COLO668 (cell line): ENCODE measurements around the gene BPIFB2.

ENCODE experiments used
- DNase-seq: peaks from one replicate; lab custom pipeline; 2025; ENCODE audit not compliant: unreplicated experiment; lab: John Stamatoyannopoulos, UW

The BPIFB2 gene

DNA sequence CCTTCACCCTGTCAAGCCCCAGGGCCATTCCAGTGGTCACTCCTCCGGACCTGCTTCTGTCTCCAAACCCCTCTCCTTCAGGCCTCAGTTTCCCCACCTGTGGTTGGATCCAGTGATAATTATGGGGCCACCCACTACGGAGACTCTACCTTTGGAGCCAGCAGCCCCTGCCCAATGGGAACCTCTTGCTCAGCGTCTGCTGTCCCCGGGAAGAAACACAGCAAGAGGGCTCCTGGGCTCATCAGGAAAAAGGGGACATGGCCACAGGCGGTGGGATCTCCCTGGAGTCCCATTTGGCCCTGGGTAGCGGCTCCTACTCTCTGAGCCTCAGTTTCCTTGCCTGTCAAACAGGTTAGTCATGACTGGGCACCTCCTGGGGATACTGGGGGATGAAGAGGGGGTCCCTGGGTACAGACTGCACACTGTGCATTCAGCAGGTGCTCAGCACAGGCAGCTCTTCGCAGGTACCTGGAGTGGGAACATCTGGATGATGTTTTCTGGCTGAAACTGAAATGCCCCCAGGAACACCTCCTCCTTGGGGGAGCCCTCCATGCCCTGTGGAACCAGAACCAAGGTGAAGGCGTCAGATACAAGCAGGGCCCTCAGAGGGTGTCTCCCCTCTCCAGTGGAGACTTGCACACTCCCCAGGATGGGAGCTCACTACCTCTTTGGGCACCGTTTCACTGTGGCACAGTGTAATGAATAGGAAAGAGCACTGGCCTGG, 22.7 kb upstream of the BPIFB2 start:
- no peak for DNase-seq

DNA sequence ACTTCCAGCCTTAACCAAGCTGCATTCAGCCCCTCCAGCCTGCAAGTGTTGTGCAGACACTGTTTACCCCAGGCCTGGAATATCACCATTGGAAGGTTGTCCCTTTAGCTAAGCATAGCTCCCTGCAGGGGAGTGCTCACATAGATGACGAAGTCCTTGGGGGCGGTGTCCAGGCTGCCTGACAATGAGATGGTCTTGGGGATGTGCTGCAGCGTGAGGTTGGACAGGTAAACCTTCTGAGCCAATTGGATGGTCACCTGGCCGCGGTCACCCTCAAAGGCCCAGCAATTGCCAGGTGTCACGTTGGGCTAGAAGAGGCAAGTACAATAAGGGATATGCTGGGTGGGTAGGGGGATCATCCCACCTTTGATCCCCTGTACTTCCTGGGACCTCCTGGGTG, 21.9 kb upstream of the BPIFB2 start:
- DNase-seq = no peak

DNA sequence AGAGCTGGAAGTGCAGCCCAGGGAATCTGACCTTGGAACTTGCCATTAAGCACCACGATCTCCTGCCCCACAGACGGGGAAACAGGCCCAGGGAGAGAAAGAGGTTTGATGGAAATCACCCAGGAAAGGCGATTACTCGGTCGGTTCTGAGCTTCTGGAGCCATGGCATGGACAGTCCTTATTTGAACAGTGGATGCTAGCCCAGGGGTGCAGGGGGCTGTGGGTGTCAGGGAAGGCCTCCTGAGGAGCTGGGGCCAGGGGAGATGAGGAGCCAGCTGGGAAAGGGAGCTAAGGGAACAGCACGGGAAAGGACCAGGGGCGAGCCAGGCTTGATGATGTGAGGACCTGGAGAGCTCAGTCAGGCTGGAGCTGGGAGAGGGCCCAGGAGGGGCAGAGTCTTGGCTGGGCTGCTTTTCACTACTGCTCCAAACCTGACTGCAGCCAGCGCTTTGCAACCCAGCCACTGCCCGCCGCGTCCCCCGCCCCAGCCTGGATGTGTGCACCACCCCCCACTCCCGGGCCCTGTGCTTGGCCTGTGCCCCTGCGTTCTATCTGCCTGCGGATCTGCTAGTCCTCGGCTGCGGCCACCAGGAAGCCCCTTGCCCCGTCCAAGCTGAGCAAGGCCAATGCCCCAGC, 21.1 kb upstream of the BPIFB2 start:
- DNase-seq = no peak

DNA sequence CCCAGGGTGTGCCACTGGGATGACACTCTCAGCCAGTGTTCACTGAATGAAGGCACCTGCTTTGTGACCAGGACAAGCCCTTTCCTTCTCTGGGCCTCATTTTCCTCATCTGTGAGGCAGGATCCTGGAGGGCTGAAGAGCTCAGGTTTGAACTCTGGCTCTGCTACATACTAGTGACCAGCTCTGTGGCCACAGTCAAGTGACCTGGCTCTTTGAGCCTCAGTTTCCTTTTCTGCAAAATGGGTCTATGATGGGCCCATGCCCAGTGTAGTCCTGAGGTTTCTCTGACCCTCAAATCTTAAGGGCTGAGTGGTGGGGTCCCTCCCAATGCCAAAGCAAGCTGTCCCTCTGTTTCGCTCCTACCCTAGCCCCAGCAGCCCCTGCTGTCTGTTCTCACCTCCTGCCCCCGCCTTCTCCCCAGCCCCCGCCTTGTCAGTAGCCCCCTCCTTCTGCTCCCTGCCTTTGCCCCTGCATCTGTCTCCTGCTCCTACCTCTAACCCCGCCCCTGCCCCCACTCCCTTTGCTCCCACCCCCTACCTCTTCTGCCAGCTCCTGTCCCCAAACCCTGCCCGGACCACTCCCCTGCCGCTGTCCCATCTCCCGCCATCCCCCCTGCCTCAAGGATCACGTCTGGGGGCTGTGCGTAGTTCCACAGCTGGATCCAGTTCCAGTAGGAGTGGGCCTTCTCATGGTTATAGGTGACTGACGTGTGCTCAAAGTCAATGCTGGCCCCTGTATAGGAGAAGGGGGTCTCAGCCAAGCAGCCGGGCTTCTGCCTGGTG, 20.3 kb upstream of the BPIFB2 start:
- no peak for DNase-seq

DNA sequence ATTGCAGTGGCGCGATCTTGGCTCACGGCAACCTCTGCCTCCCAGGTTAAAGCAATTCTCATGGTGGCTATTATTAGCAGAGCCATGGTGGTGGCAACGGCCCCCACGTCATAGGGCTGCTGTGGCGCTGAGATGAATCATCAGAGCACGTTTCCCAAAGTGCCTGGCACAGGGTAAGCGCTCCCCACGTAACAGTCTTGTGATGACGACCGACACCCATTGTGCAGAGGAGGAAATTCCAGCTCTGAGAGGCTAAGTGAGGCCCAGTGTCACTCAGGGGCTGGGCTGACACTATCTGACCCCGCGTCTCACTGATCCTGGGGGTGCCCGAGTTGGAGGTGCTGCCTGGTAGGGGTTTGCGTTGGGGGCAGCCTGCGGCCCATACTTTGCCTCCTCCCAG, 19.5 kb upstream of the BPIFB2 start:
- DNase-seq = no peak

DNA sequence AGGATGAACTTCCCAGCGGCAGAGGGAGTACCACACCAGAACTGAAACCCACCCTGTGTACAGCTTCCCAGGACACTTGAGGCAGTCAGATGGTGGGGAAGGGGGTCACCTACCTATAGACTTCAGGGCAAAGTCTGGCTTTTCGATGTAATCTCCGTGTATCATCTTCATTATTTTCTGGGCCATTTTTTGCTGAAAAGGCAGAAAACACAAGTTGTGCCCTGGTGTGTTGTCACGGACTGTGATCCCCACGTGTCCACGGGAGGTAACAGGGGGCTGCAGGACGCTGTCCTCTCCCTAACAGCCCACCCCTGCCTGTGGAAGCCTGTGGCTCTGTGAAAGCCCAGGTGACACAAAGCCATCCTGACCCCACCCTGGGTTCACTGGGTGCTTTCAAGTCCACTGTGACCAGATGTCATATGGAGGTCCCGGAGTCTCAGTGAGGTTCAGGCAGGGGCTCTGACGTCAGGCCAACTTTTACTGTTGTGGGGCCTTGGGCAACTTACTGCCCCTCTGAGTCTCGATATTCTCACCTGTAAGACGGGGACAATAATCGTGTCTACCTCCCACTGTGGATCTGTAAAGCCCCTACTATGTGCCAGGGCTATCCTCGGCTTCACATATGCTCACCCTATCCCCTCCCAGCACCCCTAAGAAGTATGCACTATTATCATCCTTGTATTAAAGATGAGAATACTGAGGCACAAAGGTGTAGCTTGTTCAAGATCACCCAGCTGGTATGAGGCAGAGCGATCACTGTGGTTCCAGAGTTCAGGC, 17.8 kb upstream of the BPIFB2 start:
- DNase-seq = no peak

DNA sequence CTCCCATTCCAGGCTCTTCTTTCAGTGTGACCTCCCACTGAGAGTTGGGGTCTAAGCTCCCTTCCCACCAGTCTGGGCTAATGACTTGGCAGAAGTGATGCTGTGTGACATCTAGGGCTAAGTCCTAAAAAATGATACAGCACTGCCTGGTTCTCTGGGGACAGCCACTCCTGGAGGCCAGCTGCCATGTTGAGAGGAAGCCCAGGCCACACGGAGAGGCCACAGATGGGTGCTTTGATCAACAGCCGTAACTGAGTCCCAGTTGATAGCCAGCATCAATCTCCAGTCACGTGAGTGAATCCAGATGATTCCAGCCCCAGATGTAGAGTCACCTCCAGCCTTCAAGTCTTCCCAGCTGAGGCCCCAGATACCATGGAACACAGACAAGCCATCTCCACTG, 17.1 kb upstream of the BPIFB2 start:
- no peak for DNase-seq

DNA sequence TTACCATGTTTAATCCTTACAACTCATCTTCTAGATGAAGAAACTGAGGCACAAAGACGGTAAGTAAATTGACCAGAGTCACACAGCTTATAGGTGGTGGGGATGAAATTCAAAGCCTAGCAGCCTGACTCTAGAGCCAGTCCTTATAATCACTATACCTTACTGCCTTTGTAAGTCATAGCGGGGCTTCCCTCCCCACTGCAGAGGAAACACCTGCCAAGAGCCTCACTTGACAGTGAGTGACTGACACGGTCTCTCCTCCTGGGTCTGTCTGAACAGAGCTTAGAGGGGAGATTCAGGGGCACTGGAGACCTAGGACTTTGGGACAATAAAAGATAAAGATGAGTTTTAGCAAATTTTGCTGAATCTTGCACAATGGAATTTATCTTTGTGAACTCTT, 16.1 kb upstream of the BPIFB2 start:
- DNase-seq = no peak

DNA sequence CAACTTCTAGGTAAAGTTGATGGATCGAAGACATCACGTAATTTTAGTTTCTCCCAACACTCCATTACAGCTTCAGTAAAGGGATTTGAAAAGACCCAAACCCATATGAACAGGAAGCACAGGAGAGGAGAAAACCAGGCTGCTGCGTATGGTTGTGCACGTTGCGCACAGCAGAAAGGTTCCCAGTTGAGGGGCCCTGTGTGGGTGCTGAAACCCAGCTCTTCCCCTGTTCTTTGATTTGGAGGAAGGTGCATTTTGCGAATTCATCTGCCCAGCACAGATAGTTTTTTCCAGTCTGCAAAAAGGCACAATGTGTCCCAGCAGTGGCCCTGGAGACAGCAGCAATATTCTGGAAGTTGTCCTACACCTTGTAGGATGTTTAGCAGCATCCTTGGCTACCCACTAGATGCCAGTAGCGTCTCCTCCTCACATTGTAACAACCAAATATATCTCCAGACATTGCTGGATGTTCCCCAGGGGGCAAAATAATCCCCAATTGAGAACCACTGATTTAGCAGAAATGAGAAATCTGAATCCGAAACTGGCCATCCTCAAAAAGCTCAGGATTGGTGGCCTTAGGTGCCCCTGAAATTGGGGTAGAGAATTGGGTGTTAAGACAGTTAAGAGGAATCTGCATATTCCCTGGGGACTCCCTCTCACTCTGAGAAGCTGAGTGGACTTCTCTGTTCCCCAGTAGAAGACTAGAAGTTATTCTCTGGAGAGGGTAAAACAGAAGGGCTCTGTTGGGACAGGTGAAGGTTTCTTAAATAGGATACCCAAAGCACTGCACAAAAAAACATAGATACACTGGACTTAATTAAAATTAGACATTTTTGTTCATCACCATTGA, 15.5 kb upstream of the BPIFB2 start:
- DNase-seq = no peak

DNA sequence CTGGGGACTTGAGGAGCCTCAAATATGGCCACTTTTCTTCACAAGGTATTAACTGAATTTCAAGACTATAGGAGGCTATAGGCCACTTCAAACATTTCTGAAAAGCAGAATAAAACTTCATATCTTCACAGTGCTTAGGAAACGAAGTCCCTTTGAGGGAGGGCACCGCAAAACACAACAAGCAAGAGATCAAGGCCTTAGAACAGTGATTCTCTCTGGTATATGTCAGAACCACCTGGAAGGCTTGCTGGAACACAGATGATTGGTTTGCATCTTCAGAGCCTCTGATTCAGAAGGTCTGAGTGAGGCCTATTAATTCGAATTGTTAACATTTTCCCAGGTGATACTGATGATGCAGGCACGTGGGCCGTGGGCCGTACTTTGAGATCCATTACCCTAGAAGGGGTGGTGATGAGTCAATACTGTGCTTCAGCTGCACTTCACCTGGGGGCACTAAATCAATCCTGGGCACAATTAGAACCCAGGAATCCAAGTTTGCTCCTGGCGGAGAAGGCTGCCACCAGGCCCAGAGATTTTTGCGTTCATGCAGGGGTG, 13.9 kb upstream of the BPIFB2 start:
- no peak for DNase-seq

DNA sequence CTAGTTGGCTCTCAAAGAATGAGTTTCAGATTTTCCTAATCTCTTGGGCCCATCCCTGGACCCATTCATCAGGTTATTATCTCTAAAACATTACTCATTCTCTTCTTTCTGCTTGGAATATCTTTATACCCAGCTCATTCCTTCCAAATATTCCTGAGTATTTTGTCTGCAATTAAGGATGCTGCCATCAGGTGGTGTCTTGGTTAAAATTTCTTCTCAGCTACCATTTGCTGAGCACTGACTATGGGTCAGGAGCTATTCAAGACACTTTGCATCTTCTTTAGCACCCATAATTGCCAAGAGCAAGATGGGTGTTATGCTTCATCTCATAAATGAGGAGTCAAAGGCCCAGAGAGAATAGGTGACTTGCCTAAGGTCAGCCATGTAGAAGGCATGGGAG, 11.7 kb upstream of the BPIFB2 start:
- no peak for DNase-seq

DNA sequence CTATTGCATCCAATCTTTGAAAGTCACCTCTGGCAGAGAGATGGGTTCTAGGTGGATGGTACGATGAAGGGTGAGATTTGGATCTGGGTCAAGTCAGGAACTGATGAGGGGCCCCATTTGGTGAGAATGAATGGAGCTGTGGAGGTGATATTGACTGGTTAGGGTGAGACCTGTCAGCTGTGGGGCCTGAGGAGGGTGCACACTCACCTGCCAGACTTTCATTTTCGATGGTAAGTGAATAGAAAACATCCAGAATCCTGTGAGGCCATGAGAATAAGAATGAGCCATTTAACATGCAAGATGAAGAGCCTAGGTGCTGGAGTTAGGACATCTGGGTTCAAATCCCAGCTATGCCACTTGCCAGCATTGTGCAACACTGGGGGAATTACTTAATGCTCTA, 10.1 kb upstream of the BPIFB2 start:
- DNase-seq = no peak

DNA sequence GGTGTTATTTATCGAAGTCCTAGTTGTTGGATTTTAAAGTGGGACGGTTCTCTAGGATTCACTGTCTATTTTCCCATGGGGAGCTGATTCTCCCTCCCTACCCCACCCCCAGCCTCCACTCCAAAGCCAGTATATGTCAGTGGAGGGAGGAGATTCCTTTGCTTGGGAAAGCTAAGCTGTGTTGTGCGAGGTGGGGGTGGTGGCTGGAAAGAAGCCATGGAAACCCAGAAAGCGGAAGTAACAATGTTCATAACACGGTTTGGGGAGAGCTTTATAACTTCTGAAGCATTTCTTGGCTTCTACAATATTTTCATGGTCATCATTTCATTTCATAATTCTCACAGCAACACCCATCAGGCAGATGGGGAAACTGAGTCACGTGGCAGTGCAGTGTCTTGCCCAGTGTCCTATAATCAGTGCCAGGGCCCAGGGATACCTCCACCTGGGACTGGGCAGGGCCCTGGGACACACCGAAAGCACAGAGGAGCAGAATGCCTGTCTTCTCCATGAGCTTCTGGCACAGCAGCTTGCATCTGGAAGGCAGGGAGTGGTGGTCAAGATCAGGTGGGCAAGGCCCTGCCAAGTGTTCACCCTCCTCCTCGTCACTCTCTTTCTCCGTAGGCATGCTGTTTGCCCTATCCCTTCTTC, 7.8 kb upstream of the BPIFB2 start:
- no peak for DNase-seq

DNA sequence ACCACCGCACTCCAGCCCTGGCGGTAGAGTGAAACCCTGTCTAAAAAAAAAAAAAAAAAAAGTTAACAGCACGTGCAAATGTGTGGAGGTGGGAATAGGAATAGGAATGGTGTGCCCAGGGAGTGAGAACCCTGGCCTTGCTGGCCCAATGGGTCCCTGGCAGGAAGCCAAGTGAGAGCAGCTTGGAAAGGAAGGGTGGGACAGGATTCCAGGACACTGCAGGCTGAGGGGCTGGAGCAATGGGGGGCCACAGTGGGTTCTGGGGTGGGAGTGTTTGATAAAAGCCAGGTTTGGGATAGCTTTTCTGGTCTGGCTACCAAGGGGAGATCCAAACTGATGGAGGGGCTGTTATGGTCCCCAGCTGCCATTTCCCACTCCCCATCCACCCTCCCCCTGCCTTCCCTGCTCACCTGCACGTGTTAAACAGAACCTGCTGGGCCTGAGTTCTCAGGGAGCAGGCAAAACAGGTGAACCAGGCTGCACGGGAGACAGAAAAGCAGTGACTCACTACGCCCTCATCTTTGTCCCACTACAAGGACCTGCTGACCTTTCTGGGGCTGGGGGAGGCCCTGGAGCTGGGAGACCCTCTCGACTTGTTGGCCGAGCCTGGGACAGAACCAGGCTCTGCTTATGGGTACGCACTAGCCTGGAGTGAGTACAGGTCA, 6.6 kb upstream of the BPIFB2 start:
- no peak for DNase-seq

DNA sequence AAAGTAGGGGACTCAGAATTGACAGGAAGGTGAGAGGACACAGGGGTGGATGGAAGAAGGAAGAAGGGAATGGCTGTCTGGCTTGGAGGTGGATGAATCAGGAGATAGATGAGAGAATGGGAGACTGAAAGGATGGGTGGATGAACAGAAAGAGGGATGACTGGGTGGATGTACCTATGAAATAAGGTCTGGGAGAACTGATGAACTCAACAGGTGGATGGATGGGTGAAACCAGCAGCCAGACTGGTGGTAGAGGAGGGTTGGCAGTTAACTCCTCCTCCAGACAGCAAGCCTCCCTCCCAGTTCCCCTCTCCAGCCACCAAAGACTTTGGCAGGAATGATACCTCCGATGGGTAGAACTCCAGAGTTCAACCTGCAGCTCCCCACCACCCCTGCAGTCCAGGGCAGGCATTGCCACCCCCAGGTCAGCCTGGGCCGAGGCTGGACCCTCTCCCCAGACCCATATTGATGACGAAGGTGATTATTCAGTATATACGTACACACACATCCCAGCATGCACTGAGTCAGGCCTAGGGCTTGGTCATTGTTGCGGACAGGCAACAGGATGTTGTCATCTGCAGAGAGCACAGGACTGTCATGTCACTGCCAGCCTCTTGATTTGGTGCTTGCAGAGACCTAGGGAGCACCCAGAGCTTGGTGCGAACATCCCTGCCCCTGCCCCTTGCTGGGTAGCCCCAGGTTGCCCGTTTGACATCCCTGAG, 5.3 kb upstream of the BPIFB2 start:
- DNase-seq = no peak

DNA sequence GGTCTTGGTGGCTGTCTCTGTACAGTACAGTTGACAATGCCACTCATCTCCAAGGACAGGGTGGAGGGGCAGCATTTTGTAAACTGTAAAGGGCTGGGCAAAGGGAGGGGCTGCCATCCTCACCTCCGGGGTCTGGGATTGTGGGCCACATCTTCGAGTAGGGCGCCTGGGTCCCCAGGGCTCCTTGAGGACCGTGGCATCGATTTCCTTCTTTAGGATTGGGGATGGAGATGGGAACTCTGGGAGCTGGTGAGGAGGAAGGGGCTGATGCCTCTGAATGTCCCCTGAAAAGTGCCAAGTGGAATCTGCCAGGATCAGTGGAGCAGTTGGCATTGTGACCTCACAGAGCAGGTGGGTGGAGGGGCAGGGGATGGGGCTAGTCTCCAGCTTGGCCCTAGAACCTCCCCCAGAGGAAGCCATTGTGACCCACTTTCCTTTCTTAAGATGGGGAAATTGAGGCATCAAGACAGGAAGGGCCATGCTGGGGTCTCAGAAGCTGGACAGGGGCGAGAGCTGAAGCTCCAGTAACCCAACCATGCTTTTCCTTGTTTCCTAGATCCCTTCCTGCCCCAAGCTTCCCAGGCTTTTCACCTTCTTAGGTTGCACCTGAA, 3.3 kb upstream of the BPIFB2 start, which contains the start of gene SUN5:
Gene SUN5 (minus strand): TSS at position 293 of the 611 bp plus-strand sequence. CDS start 93 bp downstream, at position 200.
- no peak for DNase-seq

DNA sequence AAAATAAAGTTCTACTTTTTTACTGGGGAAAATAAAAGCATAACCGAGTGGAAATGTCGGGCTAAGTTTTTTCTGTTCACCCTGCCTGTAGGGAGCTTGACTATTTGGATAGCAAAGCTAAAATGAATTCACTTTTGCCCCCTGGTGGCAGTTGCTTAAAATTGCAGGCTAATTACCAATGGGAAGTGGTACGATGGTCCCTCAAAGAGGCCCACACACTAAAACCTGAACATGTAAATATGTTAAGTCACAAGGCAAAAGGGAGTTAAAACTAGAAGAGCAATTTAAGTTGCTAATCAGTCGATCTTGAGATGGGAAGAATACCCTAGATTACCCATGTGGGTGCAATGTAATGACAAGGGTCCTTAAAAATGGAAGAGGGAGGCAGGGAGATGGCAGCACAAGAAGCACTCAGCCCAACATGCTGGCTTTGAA, 2.4 kb upstream of the BPIFB2 start:
- DNase-seq = no peak
